GM19395 (cell line): ENCODE data around the gene ERC2.
"Not testable (repeated sequence)": the region's sequence is repeated elsewhere in the genome, so short reads cannot be mapped to it uniquely, and the experiment has no call there.

Experiments used
- ATAC-seq: cut with Tn5 transposase; IDR thresholded peaks from one replicate; pipeline ENCODE4 v1.9.1; 2021; ENCODE audit warnings: mild to moderate bottlenecking, moderate library complexity; ENCODE audit not compliant: unreplicated experiment

The ERC2 gene

GRCh38 chr3:56318891-56319290 is 149.4 kb downstream of the ERC2 start:
- no peak for ATAC-seq

- no peak for ATAC-seq
These were observed 151.3 kb downstream of the ERC2 start for GRCh38 chr3:56316944-56317343.

- no peak for ATAC-seq
These were observed 153.4 kb downstream of the ERC2 start for GRCh38 chr3:56314842-56315241.

GRCh38 chr3:56309465-56309864 is 158.8 kb downstream of the ERC2 start:
- no peak for ATAC-seq

GRCh38 chr3:56308471-56308870 is 159.8 kb downstream of the ERC2 start:
- no peak for ATAC-seq

GRCh38 chr3:56304069-56304468 is 164.2 kb downstream of the ERC2 start:
- ATAC-seq: no peak

GRCh38 chr3:56303487-56303886 is 164.8 kb downstream of the ERC2 start:
- peak; percentile 83 for ATAC-seq

GRCh38 chr3:56302417-56302816 is 165.8 kb downstream of the ERC2 start:
- ATAC-seq: no peak

- ATAC-seq: no peak
These were observed 170.9 kb downstream of the ERC2 start for GRCh38 chr3:56297281-56297840.

GRCh38 chr3:56296361-56296760 is 171.9 kb downstream of the ERC2 start:
- ATAC-seq: no peak

GRCh38 chr3:56295161-56295560 is 173.1 kb downstream of the ERC2 start:
- ATAC-seq: no peak

- ATAC-seq: no peak
These were observed 174.0 kb downstream of the ERC2 start for GRCh38 chr3:56294286-56294685.

- ATAC-seq: peak; percentile 50
These were observed 176.3 kb downstream of the ERC2 start for GRCh38 chr3:56291953-56292352.

GRCh38 chr3:56291244-56291680 is 177.0 kb downstream of the ERC2 start:
- peak; percentile 71 for ATAC-seq

- no peak for ATAC-seq
These were observed 177.9 kb downstream of the ERC2 start for GRCh38 chr3:56290374-56290773.

- ATAC-seq: no peak
These were observed 180.0 kb downstream of the ERC2 start for GRCh38 chr3:56288258-56288657.

GRCh38 chr3:56282341-56282740 is 185.9 kb downstream of the ERC2 start:
- no peak for ATAC-seq

GRCh38 chr3:56277236-56277635 is 191.0 kb downstream of the ERC2 start:
- ATAC-seq: no peak

- no peak for ATAC-seq
These were observed 193.1 kb downstream of the ERC2 start for GRCh38 chr3:56275120-56275519.

GRCh38 chr3:56269755-56270535 is 198.3 kb downstream of the ERC2 start:
- no peak for ATAC-seq

- ATAC-seq: no peak
These were observed 199.5 kb downstream of the ERC2 start for GRCh38 chr3:56268616-56269383.

GRCh38 chr3:56261852-56262251 is 206.4 kb downstream of the ERC2 start:
- not testable (repeated sequence) for ATAC-seq
